ACHN (cell line): ENCODE results near the gene SNRPE.
A peak's percentile ranks its signal among the peaks of the same experiment; 100 is the strongest.
"Not testable (repeated sequence)": the region's sequence is repeated elsewhere in the genome, so short reads cannot be mapped to it uniquely, and the experiment has no call there.

Experiments used
- DNase-seq: peaks from one replicate; pipeline ENCODE4 v3.0.0-alpha.2; 2015
- in situ Hi-C: cut with HindIII; loops from 2 replicates; pipeline ENCODE4 v1.10.0; 2017; ENCODE audit warnings: low sequenced_read_pairs, low pct_ligation_motif_present, low pct_unique_long_range_greater_than_20kb

The SNRPE gene

GRCh38 chr1:203861379-203862184, at the start of gene SNRPE:
Gene SNRPE, plus strand, starts transcription at chr1:203861599. Its CDS starts 61 bp downstream, at chr1:203861660.
- in situ Hi-C loops = loop anchor here (25.0 kb wide), 1 partner anchor 276 kb away; no protein-coding TSS in a partner anchor
- peak; percentile 99 for DNase-seq

GRCh38 chr1:203813581-203814341, 47.6 kb upstream of the SNRPE start:
- in situ Hi-C loops = no loop called here
- DNase-seq = no peak

GRCh38 chr1:203818399-203818798, 43.0 kb upstream of the SNRPE start:
- no peak for DNase-seq
- in situ Hi-C loops = no loop called here

GRCh38 chr1:203823306-203823705, 38.1 kb upstream of the SNRPE start:
- no peak for DNase-seq
- in situ Hi-C loops = no loop called here

- no peak for DNase-seq
- in situ Hi-C loops = no loop called here
Observed at GRCh38 chr1:203826175-203826574, 35.2 kb upstream of the SNRPE start.

- DNase-seq = no peak
- in situ Hi-C loops = no loop called here
Observed at GRCh38 chr1:203828002-203828401, 33.4 kb upstream of the SNRPE start.

- in situ Hi-C loops = no loop called here
- no peak for DNase-seq
Observed at GRCh38 chr1:203828503-203828902, 32.9 kb upstream of the SNRPE start.

GRCh38 chr1:203829247-203829646, 32.2 kb upstream of the SNRPE start:
- in situ Hi-C loops, DNase-seq: not testable (repeated sequence)

GRCh38 chr1:203835476-203835875, 25.9 kb upstream of the SNRPE start:
- in situ Hi-C loops = no loop called here
- DNase-seq = no peak

GRCh38 chr1:203839081-203839480, 22.3 kb upstream of the SNRPE start:
- no peak for DNase-seq
- in situ Hi-C loops = no loop called here

GRCh38 chr1:203840208-203840808, 21.1 kb upstream of the SNRPE start:
- DNase-seq = no peak
- in situ Hi-C loops = no loop called here

- in situ Hi-C loops = no loop called here
- DNase-seq = no peak
Observed at GRCh38 chr1:203842559-203842876, 18.9 kb upstream of the SNRPE start.

- in situ Hi-C loops = no loop called here
- no peak for DNase-seq
Observed at GRCh38 chr1:203843435-203843834, 18.0 kb upstream of the SNRPE start.

GRCh38 chr1:203853112-203853511, 8.3 kb upstream of the SNRPE start:
- DNase-seq = not testable (repeated sequence)
- in situ Hi-C loops = loop anchor here (25.0 kb wide), 1 partner anchor 284 kb away; no protein-coding TSS in a partner anchor

- peak; percentile 76 for DNase-seq
- in situ Hi-C loops = loop anchor here (25.0 kb wide), 1 partner anchor 279 kb away; no protein-coding TSS in a partner anchor
Observed at GRCh38 chr1:203858055-203858454, 3.3 kb upstream of the SNRPE start.

- no peak for DNase-seq
- in situ Hi-C loops = loop anchor here (25.0 kb wide), 1 partner anchor 278 kb away; no protein-coding TSS in a partner anchor
Observed at GRCh38 chr1:203858975-203859374, 2.4 kb upstream of the SNRPE start.

GRCh38 chr1:203860396-203861025, 888 bp upstream of the SNRPE start:
- in situ Hi-C loops = loop anchor here (25.0 kb wide), 1 partner anchor 277 kb away; no protein-coding TSS in a partner anchor
- peak; percentile 91 for DNase-seq

GRCh38 chr1:203867802-203868201, 6.4 kb downstream of the SNRPE start:
- DNase-seq = no peak
- in situ Hi-C loops = loop anchor here (25.0 kb wide), 1 partner anchor 269 kb away; no protein-coding TSS in a partner anchor

- DNase-seq = no peak
- in situ Hi-C loops = loop anchor here (25.0 kb wide), 1 partner anchor 267 kb away; no protein-coding TSS in a partner anchor
Observed at GRCh38 chr1:203870245-203870644, 8.8 kb downstream of the SNRPE start.
